ENCODE results near the gene MOK. TPM values are rescaled to one million over a fixed set of nuclear protein-coding genes. Genes with fewer than 3 reads are reported as not detected.

MOK gene
- total RNA-seq, 3 donors from 2014 or later (not counting 1 experiment from before 2014, with no cell fraction given), result 3.9 to 6.5 (median 4.7) TPM

GRCh38 chr14:102221026-102221425 lies 83.9 kb downstream of the MOK start:
- Histone ChIP-seq H3K9me3 (ENCODE audit: control insufficient read depth, insufficient read depth, low read length) (no peaks in the 10 kb centered on the region), H3K27ac (ENCODE audit: low read length) (no peak overlapping the region), H3K4me3 (ENCODE audit: low read length) (no peak overlapping the region), H3K36me3 (ENCODE audit: control insufficient read depth, insufficient read depth, low read length) (peaks cover 2% of the 10 kb centered on the region), H3K4me1 (ENCODE audit: control insufficient read depth, insufficient read depth, low read length) (no peaks in the 10 kb centered on the region), H3K27me3 (ENCODE audit: control insufficient read depth, insufficient read depth, low read length) (no peaks in the 10 kb centered on the region)
- intact Hi-C loops (cut with micrococcal nuclease), result no loop called here
- no peak for ATAC-seq
- H3K27me3 Mint-ChIP-seq (ENCODE audit: low read depth in 2 of 2), result no peaks in the 10 kb centered on the region
- H3K4me3 Mint-ChIP-seq, result no peak overlapping the region
- H3K4me1 Mint-ChIP-seq, result peaks cover 3 to 13% of the 10 kb centered on the region in 2 donors
- H3K27ac Mint-ChIP-seq, result no peak overlapping the region
- H3K9me3 Mint-ChIP-seq, result no peaks in the 10 kb centered on the region
- DNase-seq, result no peak
- no peaks in the 10 kb centered on the region for H3K36me3 Mint-ChIP-seq
- 87% methylated on average over 7 of the region's 7 CpGs for WGBS (ENCODE audit: insufficient coverage)
- no peak for TF ChIP-seq CTCF (IDR thresholded peaks at IDR 0.05)

GRCh38 chr14:102220031-102220430 lies 84.9 kb downstream of the MOK start:
- no peak for TF ChIP-seq CTCF (IDR thresholded peaks at IDR 0.05)
- peaks cover 3 to 6% of the 10 kb centered on the region in 2 donors for H3K4me1 Mint-ChIP-seq
- Histone ChIP-seq H3K36me3 (ENCODE audit: control insufficient read depth, insufficient read depth, low read length) (peaks cover 7% of the 10 kb centered on the region), H3K9me3 (ENCODE audit: control insufficient read depth, insufficient read depth, low read length) (no peaks in the 10 kb centered on the region), H3K4me1 (ENCODE audit: control insufficient read depth, insufficient read depth, low read length) (no peaks in the 10 kb centered on the region), H3K4me3 (ENCODE audit: low read length) (no peak overlapping the region), H3K27ac (ENCODE audit: low read length) (no peak overlapping the region), H3K27me3 (ENCODE audit: control insufficient read depth, insufficient read depth, low read length) (no peaks in the 10 kb centered on the region)
- H3K27ac Mint-ChIP-seq, result no peak overlapping the region
- WGBS (ENCODE audit: insufficient coverage), result 76% methylated on average over 11 of the region's 12 CpGs
- no peaks in the 10 kb centered on the region for H3K36me3 Mint-ChIP-seq
- intact Hi-C loops (cut with micrococcal nuclease), result no loop called here
- H3K9me3 Mint-ChIP-seq, result no peaks in the 10 kb centered on the region
- H3K4me3 Mint-ChIP-seq, result no peak overlapping the region
- DNase-seq, result no peak
- H3K27me3 Mint-ChIP-seq (ENCODE audit: low read depth in 2 of 2), result no peaks in the 10 kb centered on the region
- ATAC-seq, result no peak

- H3K27ac Mint-ChIP-seq, result no peak overlapping the region
- H3K4me1 ChIP-seq (ENCODE audit: control insufficient read depth, insufficient read depth, low read length), result no peaks in the 10 kb centered on the region
- no peak for TF ChIP-seq CTCF (IDR thresholded peaks at IDR 0.05)
- peaks cover 3 to 6% of the 10 kb centered on the region in 2 donors for H3K4me1 Mint-ChIP-seq
- no peak overlapping the region for H3K4me3 Mint-ChIP-seq
- intact Hi-C loops (cut with micrococcal nuclease), result no loop called here
- H3K27ac ChIP-seq (ENCODE audit: low read length), result no peak overlapping the region
- ATAC-seq (no peak), DNase-seq (no peak)
- H3K27me3 Mint-ChIP-seq (ENCODE audit: low read depth in 2 of 2), result no peaks in the 10 kb centered on the region
- H3K9me3 Mint-ChIP-seq, result no peaks in the 10 kb centered on the region
- H3K27me3 ChIP-seq (ENCODE audit: control insufficient read depth, insufficient read depth, low read length), result no peaks in the 10 kb centered on the region
- H3K4me3 ChIP-seq (ENCODE audit: low read length), result no peak overlapping the region
- WGBS (ENCODE audit: insufficient coverage), result 97% methylated on average over 16 of the region's 16 CpGs
- H3K9me3 ChIP-seq (ENCODE audit: control insufficient read depth, insufficient read depth, low read length), result no peaks in the 10 kb centered on the region
- H3K36me3 ChIP-seq (ENCODE audit: control insufficient read depth, insufficient read depth, low read length), result peaks cover 7% of the 10 kb centered on the region
- no peaks in the 10 kb centered on the region for H3K36me3 Mint-ChIP-seq
Observed at GRCh38 chr14:102219316-102219715, 85.6 kb downstream of the MOK start.

- Histone ChIP-seq H3K27ac (ENCODE audit: low read length) (no peak overlapping the region), H3K4me1 (ENCODE audit: control insufficient read depth, insufficient read depth, low read length) (no peaks in the 10 kb centered on the region), H3K4me3 (ENCODE audit: low read length) (no peak overlapping the region), H3K27me3 (ENCODE audit: control insufficient read depth, insufficient read depth, low read length) (no peaks in the 10 kb centered on the region), H3K36me3 (ENCODE audit: control insufficient read depth, insufficient read depth, low read length) (peaks cover 7% of the 10 kb centered on the region), H3K9me3 (ENCODE audit: control insufficient read depth, insufficient read depth, low read length) (no peaks in the 10 kb centered on the region)
- H3K4me3 Mint-ChIP-seq, result no peak overlapping the region
- peaks cover 2 to 4% of the 10 kb centered on the region in 2 donors for H3K4me1 Mint-ChIP-seq
- no peaks in the 10 kb centered on the region for H3K27me3 Mint-ChIP-seq (ENCODE audit: low read depth in 2 of 2)
- no peak for DNase-seq
- H3K36me3 Mint-ChIP-seq, result no peaks in the 10 kb centered on the region
- H3K9me3 Mint-ChIP-seq, result no peaks in the 10 kb centered on the region
- no peak overlapping the region for H3K27ac Mint-ChIP-seq
- intact Hi-C loops (cut with micrococcal nuclease), result no loop called here
- TF ChIP-seq CTCF (IDR thresholded peaks at IDR 0.05), result no peak
- no peak for ATAC-seq
- 97% methylated on average over 16 of the region's 16 CpGs for WGBS (ENCODE audit: insufficient coverage)
Observed at GRCh38 chr14:102218688-102219087, 86.3 kb downstream of the MOK start.

Data from natural killer cell (primary cell).